ENCODE results near the gene BORCS8. TPM values are rescaled to one million over a fixed set of nuclear protein-coding genes. Genes with fewer than 3 reads are reported as not detected.

BORCS8 gene
- total and polyA plus RNA-seq, 3 donors from 2014 or later: 17.7 to 36.6 (median 25.7) TPM

- no peak overlapping the region for H3K4me3 ChIP-seq
- TF ChIP-seq POLR2A (IDR thresholded peaks at IDR 0.05): no peak
- TF ChIP-seq CTCF (IDR thresholded peaks at IDR 0.05): no peak
- no peaks in the 10 kb centered on the region for H3K4me1 ChIP-seq
- intact Hi-C loops (cut with DNase I; ENCODE audit: low total_unique reads): no loop called here
- H3K27ac ChIP-seq: no peak overlapping the region
- no peaks in the 10 kb centered on the region for H3K27me3 ChIP-seq
- no peaks in the 10 kb centered on the region for H3K9me3 ChIP-seq
- 94 to 96% methylated on average over 3 of the region's 3 CpGs for WGBS, 2 donors
- DNase-seq: no peak
- H3K36me3 ChIP-seq (ENCODE audit: low read depth, missing control alignments): no peaks in the 10 kb centered on the region
These were observed 60.0 kb downstream of the BORCS8 start for GRCh38 chr19:19131989-19132388.

Small RNA genes within 50 kb of the gene (small RNA-seq; reads per million reads assigned to genes)
- 0 reads per million in 2 donors for gene RNU6-1028P

Other genes starting within 250 kb of the BORCS8 start
- 100 to 1,000 TPM; 176 to 254 TPM for gene SUGP2, start 158.6 kb downstream of the BORCS8 start, total RNA-seq
- 331 TPM for gene SUGP2, start 158.6 kb downstream of the BORCS8 start, polyA plus RNA-seq (ENCODE audit: insufficient read depth, low read depth, low replicate concordance)
- gene ARMC6, start 158.5 kb downstream of the BORCS8 start, total RNA-seq: 10 to 100 TPM; 53.2 to 57.0 TPM
- gene ARMC6, start 158.5 kb downstream of the BORCS8 start, polyA plus RNA-seq (ENCODE audit: insufficient read depth, low read depth, low replicate concordance): 62.0 TPM
- 10 to 100 TPM; 14.3 to 14.7 TPM for gene SLC25A42, start 128.2 kb downstream of the BORCS8 start, total RNA-seq
- gene SLC25A42, start 128.2 kb downstream of the BORCS8 start, polyA plus RNA-seq (ENCODE audit: insufficient read depth, low read depth, low replicate concordance): 14.0 TPM
- 10 to 100 TPM; 17.4 to 18.7 TPM for gene TMEM161A, start 53.7 kb downstream of the BORCS8 start, total RNA-seq
- gene TMEM161A, start 53.7 kb downstream of the BORCS8 start, polyA plus RNA-seq (ENCODE audit: insufficient read depth, low read depth, low replicate concordance): 13.2 TPM
- gene MEF2B, start 21.9 kb downstream of the BORCS8 start, total RNA-seq: 1 to 10 TPM; 3.0 to 5.7 TPM
- gene MEF2B, start 21.9 kb downstream of the BORCS8 start, polyA plus RNA-seq (ENCODE audit: insufficient read depth, low read depth, low replicate concordance): 3.1 TPM
- gene RFXANK, start 106 bp upstream of the BORCS8 start, total RNA-seq: 10 to 100 TPM; 35.1 to 40.4 TPM
- gene RFXANK, start 106 bp upstream of the BORCS8 start, polyA plus RNA-seq (ENCODE audit: insufficient read depth, low read depth, low replicate concordance): 35.7 TPM
- 1 to 10 TPM; 7.0 to 9.6 TPM for gene NR2C2AP, start 11.3 kb upstream of the BORCS8 start, total RNA-seq
- gene NR2C2AP, start 11.3 kb upstream of the BORCS8 start, polyA plus RNA-seq (ENCODE audit: insufficient read depth, low read depth, low replicate concordance): 9.4 TPM
- gene NCAN, start 19.8 kb upstream of the BORCS8 start, total RNA-seq: 1 to 10 TPM; 3.3 to 3.7 TPM
- gene NCAN, start 19.8 kb upstream of the BORCS8 start, polyA plus RNA-seq (ENCODE audit: insufficient read depth, low read depth, low replicate concordance): 2.3 TPM
- 1 to 10 TPM in 1 of 2 donors, under 1 TPM in 1; 0.93 to 1.2 TPM for gene TM6SF2, start 81.1 kb upstream of the BORCS8 start, total RNA-seq
- gene TM6SF2, start 81.1 kb upstream of the BORCS8 start, polyA plus RNA-seq (ENCODE audit: insufficient read depth, low read depth, low replicate concordance): 0.96 TPM
- gene SUGP1, start 128.4 kb upstream of the BORCS8 start, total RNA-seq: 10 to 100 TPM; 87.4 to 98.8 TPM
- 89.8 TPM for gene SUGP1, start 128.4 kb upstream of the BORCS8 start, polyA plus RNA-seq (ENCODE audit: insufficient read depth, low read depth, low replicate concordance)
- gene MAU2, start 128.7 kb upstream of the BORCS8 start, total RNA-seq: 100 to 1,000 TPM; 143 to 151 TPM
- 77.2 TPM for gene MAU2, start 128.7 kb upstream of the BORCS8 start, polyA plus RNA-seq (ENCODE audit: insufficient read depth, low read depth, low replicate concordance)
- gene GATAD2A, start 213.5 kb upstream of the BORCS8 start, total RNA-seq: 100 to 1,000 TPM; 163 to 197 TPM
- 109 TPM for gene GATAD2A, start 213.5 kb upstream of the BORCS8 start, polyA plus RNA-seq (ENCODE audit: insufficient read depth, low read depth, low replicate concordance)

Data from testis (tissue), 3 donors.